Heart left ventricle (tissue), 16 donors: ENCODE data around the gene SRPK2. TPM values are rescaled to one million over a fixed set of nuclear protein-coding genes. Genes with fewer than 3 reads are reported as not detected.

Source experiments
- ATAC-seq, 4 donors: fragments of 200-7000 bp; cut with Tn5 transposase; one replicate each; pipeline ENCODE4 v1.9.1; 2020 to 2022; ENCODE audit warnings: moderate library complexity in 4 of 4, mild to moderate bottlenecking in 3 of 4, moderate number of reproducible peaks in 1 of 4
- DNase-seq, 5 donors: peaks; one replicate each; pipeline ENCODE4 v3.0.0-alpha.2; 2020
- H3K27ac ChIP-seq, 12 donors: fragments of 200-600 bp; sonication (generic) in 4 of 12; one replicate each; pipeline versions ENCODE4 v1.5.0 to v1.8.0; 2016 to 2022; ENCODE audit warnings: mild to moderate bottlenecking in 2 of 12
- H3K27me3 ChIP-seq, 9 donors: fragments of 200-600 bp; sonication (generic) in 2 of 9; one replicate each; pipeline versions ENCODE4 v1.5.1 to v1.8.0; 2016 to 2022; ENCODE audit warnings: mild to moderate bottlenecking in 3 of 9
- H3K36me3 ChIP-seq, 9 donors: fragments of 200-600 bp; sonication (generic) in 2 of 9; one replicate each; pipeline versions ENCODE4 v1.5.0 to v1.8.0; 2018 to 2022; ENCODE audit warnings: mild to moderate bottlenecking in 2 of 9
- H3K4me1 ChIP-seq, 12 donors: fragments of 200-600 bp; sonication (generic) in 4 of 12; one replicate each; pipeline versions ENCODE4 v1.5.0 to v1.8.0; 2016 to 2022; ENCODE audit warnings: mild to moderate bottlenecking in 3 of 12
- H3K4me3 ChIP-seq, 12 donors: fragments of 200-600 bp; sonication (generic) in 4 of 12; one replicate each; pipeline versions ENCODE4 v1.5.0 to v1.8.0; 2017 to 2022; ENCODE audit warnings: mild to moderate bottlenecking in 9 of 12, moderate library complexity in 4 of 12
- H3K9me3 ChIP-seq, 12 donors: fragments of 200-600 bp; sonication (generic) in 4 of 12; one replicate each; pipeline versions ENCODE4 v1.5.0 to v1.8.0; 2016 to 2022; ENCODE audit warnings: mild to moderate bottlenecking in 1 of 12
- CTCF ChIP-seq, 12 donors: fragments of 200-600 bp; sonication (generic) in 4 of 12; IDR thresholded peaks; one replicate each; pipeline versions ENCODE4 v1.5.0 to v1.8.0; 2018 to 2022; ENCODE audit warnings: antibody characterized with exemption in 12 of 12, mild to moderate bottlenecking in 5 of 12
- POLR2A ChIP-seq, 2 donors: fragments of 450-650 bp; IDR thresholded peaks; one replicate each; pipeline ENCODE4 v1.6.1; 2017; ENCODE audit warnings: antibody characterized with exemption in 2 of 2, mild to moderate bottlenecking in 2 of 2, moderate library complexity in 2 of 2
- WGBS, 4 donors: extraction: QIAGEN DNeasy Blood & Tissue Kit in 2 of 4; methylation state at CpG; one replicate each; pipeline versions ENCODE4 v1.1.5 to v1.1.7; 2013 to 2018; 5-methylcytosine and 5-hydroxymethylcytosine counted together
- intact Hi-C, 10 donors: fragments of 100-400 bp; cut with DNase I; formaldehyde crosslinking; loops; one replicate each; pipeline versions ENCODE4 v1.11.1 to v1.14.2; 2022
- polyA plus RNA-seq, 2 donors: library from polyadenylated mRNA; stranded (reverse); fragments of 200-250 nt; gene quantifications; one replicate each; pipeline ENCODE4 v1.2.3, GENCODE V29; 2013
- total RNA-seq, 9 donors: library from RNA; depleted of rRNA in 2 of 9; stranded (reverse); fragments of >200 nt in 2 of 9; fragmentation: NEBNext Ultra II Directional in 3 of 9; extraction: Animal tissue kit (Norgen Biotek cat#: 25700) in 3 of 9; gene quantifications; one replicate each; pipeline versions ENCODE4 v1.1.0 to v1.2.4, GENCODE V29; 2016 to 2023
- donor health status: ischemic (EF 13 %, LVEDD 7.1; RV severe dilation, severe dysfunction).
- donor health status: healthy with polysubstance abuse.
- donor health status: DM: no; HTN: yes; CAD: no.
- donor health status: DM: no; HTN: no; CAD: no.
- donor health status: ischemic (EF 25% LVEDD 6.9; RV normal size, moderate dysfunction).
- donor health status: ischemic (EF 25% LVEDD 5.7; RV mildly dilated, moderate dysfunction).
- donor health status: healthy.
- donor health status: DM: yes; HTN: yes; CAD: no.
- donor health status: ischemic (EF 35%, LVEDD 5.7; RV mildly dilated, moderate dysfunction).
- donor health status: nonischemic (EF 11% LVEDD 7.7; RV severe dilation, severe dysfunction).
- donor health status: DM: yes; HTN: yes; CAD: no.
- donor health status: PGD.
- donor health status: ischemic (EF 29% LVEDD 5.4; RV normal size, mild dysfunction).
- donor health status: nonischemic (EF 23%, LVEDD 6.1; RV moderate dilation, normal function).

Gene SRPK2
- total and polyA plus RNA-seq, 11 donors, result 8.6 to 42.4 (median 33.5) TPM

- no peak overlapping the region for H3K4me3 ChIP-seq
- intact Hi-C loops, result no loop called here
- no peaks in the 10 kb centered on the region for H3K36me3 ChIP-seq
- ATAC-seq (no peak), DNase-seq (no peak)
- no peaks in the 10 kb centered on the region for H3K27me3 ChIP-seq
- no peak overlapping the region for H3K27ac ChIP-seq
- H3K4me1 ChIP-seq, result peaks cover 0 to 4% (median 0%) of the 10 kb centered on the region in 12 donors
- TF ChIP-seq POLR2A (IDR thresholded peaks at IDR 0.05), result no peak
- TF ChIP-seq CTCF (IDR thresholded peaks at IDR 0.05), result no peak
- H3K9me3 ChIP-seq, result no peaks in the 10 kb centered on the region
- 85 to 91% (median 88%) methylated on average over 3 of the region's 3 CpGs for WGBS, 4 donors
These were observed 99.0 kb downstream of the SRPK2 start for GRCh38 chr7:105289704-105290103.

GRCh38 chr7:105286441-105286840 is 102.3 kb downstream of the SRPK2 start:
- intact Hi-C loops, result no loop called here
- no peak for DNase-seq
- no peaks in the 10 kb centered on the region for H3K36me3 ChIP-seq
- H3K4me3 ChIP-seq, result no peak overlapping the region
- no peak overlapping the region for H3K27ac ChIP-seq
- no peaks in the 10 kb centered on the region for H3K27me3 ChIP-seq
- no peak for TF ChIP-seq POLR2A (IDR thresholded peaks at IDR 0.05)
- no peak for TF ChIP-seq CTCF (IDR thresholded peaks at IDR 0.05)
- no peaks in the 10 kb centered on the region for H3K9me3 ChIP-seq
- H3K4me1 ChIP-seq, result peaks cover 0 to 12% (median 1%) of the 10 kb centered on the region in 12 donors
- 91 to 95% (median 93%) methylated on average over 3 of the region's 3 CpGs for WGBS, 4 donors
- no peak for ATAC-seq

GRCh38 chr7:105285118-105285874 is 103.4 kb downstream of the SRPK2 start:
- H3K27me3 ChIP-seq, result no peaks in the 10 kb centered on the region
- 81 to 95% (median 91%) methylated on average over 12 of the region's 12 CpGs for WGBS, 4 donors
- ATAC-seq (no peak), DNase-seq (no peak)
- H3K4me1 ChIP-seq, result peaks cover 0 to 12% (median 1%) of the 10 kb centered on the region in 12 donors
- H3K4me3 ChIP-seq, result no peak overlapping the region
- TF ChIP-seq CTCF (IDR thresholded peaks at IDR 0.05) (no peak), POLR2A (IDR thresholded peaks at IDR 0.05) (no peak)
- H3K36me3 ChIP-seq, result no peaks in the 10 kb centered on the region
- no peaks in the 10 kb centered on the region for H3K9me3 ChIP-seq
- H3K27ac ChIP-seq, result no peak overlapping the region
- intact Hi-C loops, result no loop called here

GRCh38 chr7:105284014-105284413 is 104.7 kb downstream of the SRPK2 start:
- intact Hi-C loops, result no loop called here
- ATAC-seq, result no peak
- no peak for DNase-seq
- Histone ChIP-seq H3K4me1 (peaks cover 0 to 21% (median 4%) of the 10 kb centered on the region in 12 donors), H3K27me3 (no peaks in the 10 kb centered on the region), H3K27ac (no peak overlapping the region), H3K9me3 (no peaks in the 10 kb centered on the region), H3K4me3 (no peak overlapping the region), H3K36me3 (no peaks in the 10 kb centered on the region)
- TF ChIP-seq POLR2A (IDR thresholded peaks at IDR 0.05) (no peak), CTCF (IDR thresholded peaks at IDR 0.05) (no peak)
- whole genome bisulfite sequencing, 4 donors, result 79 to 82% (median 81%) methylated on average over 6 of the region's 6 CpGs
